Right cardiac atrium (tissue), 5 donors: ENCODE measurements around the gene STARD9. TPM values are rescaled to one million over a fixed set of nuclear protein-coding genes. Genes with fewer than 3 reads are reported as not detected.

Experiments used
- ATAC-seq, 2 donors: fragments of 200-7000 bp; cut with Tn5 transposase; one replicate each; pipeline versions ENCODE4 v1.8.0 to v1.9.1; 2020; ENCODE audit warnings: moderate library complexity in 2 of 2, mild to moderate bottlenecking in 1 of 2
- DNase-seq, 3 donors: peaks; one replicate each; pipeline ENCODE4 v3.0.0-alpha.2; 2020
- H3K27ac ChIP-seq: one replicate; pipeline ENCODE4 v1.5.1; 2013; ENCODE audit warnings: mild to moderate bottlenecking, low read length, control low read depth, moderate library complexity
- H3K27me3 ChIP-seq: one replicate; pipeline ENCODE4 v1.6.1; 2013; ENCODE audit not compliant: control insufficient read depth, insufficient read depth
- H3K4me1 ChIP-seq: one replicate; pipeline ENCODE4 v1.6.1; 2013; ENCODE audit warnings: low read length; ENCODE audit not compliant: control insufficient read depth, insufficient read depth
- H3K4me3 ChIP-seq: one replicate; pipeline ENCODE4 v1.5.1; 2013; ENCODE audit warnings: low read length, control low read depth
- H3K9me3 ChIP-seq: one replicate; pipeline ENCODE4 v1.6.1; 2013; ENCODE audit warnings: low read length; ENCODE audit not compliant: control insufficient read depth
- WGBS: extraction: QIAGEN DNeasy Blood & Tissue Kit; methylation state at CpG from one replicate; pipeline ENCODE4 v1.1.7; 2013; 5-methylcytosine and 5-hydroxymethylcytosine counted together
- intact Hi-C, 4 donors: fragments of 100-400 bp; cut with DNase I; formaldehyde crosslinking; loops; one replicate each; pipeline versions ENCODE4 v1.11.0 to v1.14.0; 2022 to 2023
- polyA plus RNA-seq: library from polyadenylated mRNA; stranded (reverse); fragments of 200-250 nt; gene quantifications from one replicate; pipeline ENCODE4 v1.2.3, GENCODE V29; 2013
- total RNA-seq, 4 donors: library from RNA; stranded (reverse); fragmentation: NEBNext Ultra II Directional; extraction: Animal tissue kit (Norgen Biotek cat#: 25700); gene quantifications; one replicate each; pipeline ENCODE4 v1.2.1, GENCODE V29; 2021
- donor health status: healthy with polysubstance abuse.
- donor health status: DM: no; HTN: yes; CAD: no.
- donor health status: DM: no; HTN: no; CAD: no.
- donor health status: DM: no; HTN: yes; CAD: no; lungs with severe emphysema.
- donor health status: DM: yes; HTN: yes; CAD: no.

The STARD9 gene
- total and polyA plus RNA-seq, 5 donors, result 8.6 to 12.0 (median 10.9) TPM

- no peak for ATAC-seq
- Histone ChIP-seq H3K27ac (no peak overlapping the region), H3K27me3 (no peaks in the 10 kb centered on the region), H3K4me1 (no peaks in the 10 kb centered on the region), H3K9me3 (no peaks in the 10 kb centered on the region), H3K4me3 (no peak overlapping the region)
- WGBS, result 88% methylated on average over 5 of the region's 5 CpGs
- no peak for DNase-seq
- intact Hi-C loops, result no loop called here
Observed at GRCh38 chr15:42696626-42697025, 121.2 kb downstream of the STARD9 start.

GRCh38 chr15:42704492-42704926 lies 129.1 kb downstream of the STARD9 start:
- peak in 2 of 3 donors; percentile 51 to 72 for DNase-seq
- H3K4me1 ChIP-seq, result no peaks in the 10 kb centered on the region
- H3K9me3 ChIP-seq, result no peaks in the 10 kb centered on the region
- no peak overlapping the region for H3K27ac ChIP-seq
- intact Hi-C loops, result loop anchor here in 2 of 4 donors (5.0 to 10.0 kb wide), 2 partner anchors 220 to 223 kb away; partner anchors contain the start of gene TTBK2 (in 1 of the 2)
- no peaks in the 10 kb centered on the region for H3K27me3 ChIP-seq
- ATAC-seq, result peak; percentile 94 to 95
- no peak overlapping the region for H3K4me3 ChIP-seq
- WGBS, result 26% methylated on average over 4 of the region's 4 CpGs

- intact Hi-C loops, result loop anchor here in 3 of 4 donors (5.0 to 10.0 kb wide), 2 partner anchors 219 to 222 kb away; partner anchors contain the start of gene TTBK2 (in 1 of the 3)
- 96% methylated on average over 5 of the region's 5 CpGs for WGBS
- DNase-seq (no peak), ATAC-seq (no peak)
- Histone ChIP-seq H3K4me3 (no peak overlapping the region), H3K27ac (no peak overlapping the region), H3K9me3 (no peaks in the 10 kb centered on the region), H3K4me1 (no peaks in the 10 kb centered on the region), H3K27me3 (no peaks in the 10 kb centered on the region)
Observed at GRCh38 chr15:42705336-42705735, 129.9 kb downstream of the STARD9 start.

GRCh38 chr15:42707068-42707467 lies 131.7 kb downstream of the STARD9 start:
- Histone ChIP-seq H3K27ac (no peak overlapping the region), H3K27me3 (no peaks in the 10 kb centered on the region), H3K9me3 (no peaks in the 10 kb centered on the region), H3K4me1 (no peaks in the 10 kb centered on the region), H3K4me3 (no peak overlapping the region)
- ATAC-seq (no peak), DNase-seq (no peak)
- intact Hi-C loops, result loop anchor here in 3 of 4 donors (5.0 to 10.0 kb wide), 2 partner anchors 218 to 220 kb away; partner anchors contain the start of gene TTBK2 (in 1 of the 3)
- 91% methylated on average over 2 of the region's 2 CpGs for WGBS

GRCh38 chr15:42707873-42708544 lies 132.6 kb downstream of the STARD9 start:
- no peaks in the 10 kb centered on the region for H3K9me3 ChIP-seq
- intact Hi-C loops, result loop anchor here in 3 of 4 donors (5.0 to 10.0 kb wide), 2 partner anchors 217 to 219 kb away; partner anchors contain the start of gene TTBK2 (in 1 of the 3)
- no peak overlapping the region for H3K4me3 ChIP-seq
- 80% methylated on average over 3 of the region's 3 CpGs for WGBS
- DNase-seq, result no peak
- no peak for ATAC-seq
- H3K27me3 ChIP-seq, result no peaks in the 10 kb centered on the region
- H3K27ac ChIP-seq, result no peak overlapping the region
- no peaks in the 10 kb centered on the region for H3K4me1 ChIP-seq

GRCh38 chr15:42710662-42711061 lies 135.3 kb downstream of the STARD9 start:
- Histone ChIP-seq H3K27me3 (no peaks in the 10 kb centered on the region), H3K4me1 (no peaks in the 10 kb centered on the region), H3K27ac (no peak overlapping the region), H3K9me3 (no peaks in the 10 kb centered on the region), H3K4me3 (no peak overlapping the region)
- intact Hi-C loops, result no loop called here
- 61% methylated on average over 2 of the region's 2 CpGs for WGBS
- ATAC-seq (peak; percentile 48 to 53), DNase-seq (no peak)

GRCh38 chr15:42711746-42712145 lies 136.3 kb downstream of the STARD9 start:
- Histone ChIP-seq H3K4me1 (no peaks in the 10 kb centered on the region), H3K9me3 (no peaks in the 10 kb centered on the region), H3K27ac (no peak overlapping the region), H3K4me3 (no peak overlapping the region), H3K27me3 (no peaks in the 10 kb centered on the region)
- ATAC-seq (no peak), DNase-seq (no peak)
- 83% methylated on average over 3 of the region's 3 CpGs for WGBS
- intact Hi-C loops, result no loop called here

GRCh38 chr15:42712584-42712983 lies 137.2 kb downstream of the STARD9 start:
- DNase-seq (no peak), ATAC-seq (no peak)
- H3K27me3 ChIP-seq, result no peaks in the 10 kb centered on the region
- H3K4me3 ChIP-seq, result no peak overlapping the region
- H3K9me3 ChIP-seq, result no peaks in the 10 kb centered on the region
- intact Hi-C loops, result no loop called here
- H3K27ac ChIP-seq, result no peak overlapping the region
- 93% methylated on average over 4 of the region's 4 CpGs for WGBS
- H3K4me1 ChIP-seq, result no peaks in the 10 kb centered on the region

GRCh38 chr15:42716125-42716524 lies 140.7 kb downstream of the STARD9 start:
- ATAC-seq (no peak), DNase-seq (no peak)
- Histone ChIP-seq H3K27me3 (no peaks in the 10 kb centered on the region), H3K4me1 (no peaks in the 10 kb centered on the region), H3K9me3 (no peaks in the 10 kb centered on the region), H3K4me3 (no peak overlapping the region), H3K27ac (no peak overlapping the region)
- intact Hi-C loops, result no loop called here
- 93% methylated on average over 5 of the region's 5 CpGs for WGBS

- Histone ChIP-seq H3K4me3 (no peak overlapping the region), H3K4me1 (no peaks in the 10 kb centered on the region), H3K9me3 (no peaks in the 10 kb centered on the region), H3K27ac (no peak overlapping the region), H3K27me3 (no peaks in the 10 kb centered on the region)
- 98% methylated on average over 2 of the region's 2 CpGs for WGBS
- no peak for DNase-seq
- no peak for ATAC-seq
- intact Hi-C loops, result no loop called here
Observed at GRCh38 chr15:42716626-42717025, 141.2 kb downstream of the STARD9 start.

- DNase-seq (no peak), ATAC-seq (no peak)
- H3K4me1 ChIP-seq, result no peaks in the 10 kb centered on the region
- H3K9me3 ChIP-seq, result no peaks in the 10 kb centered on the region
- H3K27ac ChIP-seq, result no peak overlapping the region
- no peaks in the 10 kb centered on the region for H3K27me3 ChIP-seq
- intact Hi-C loops, result no loop called here
- no peak overlapping the region for H3K4me3 ChIP-seq
- 88% methylated on average over 6 of the region's 6 CpGs for WGBS
Observed at GRCh38 chr15:42719043-42719442, 143.6 kb downstream of the STARD9 start.
